Fibroblast of villous mesenchyme (primary cell): ENCODE data around the gene GLYR1. TPM values are rescaled to one million over a fixed set of nuclear protein-coding genes. Genes with fewer than 3 reads are reported as not detected.
"Not testable (repeated sequence)": the region's sequence is repeated elsewhere in the genome, so short reads cannot be mapped to it uniquely, and the experiment has no call there.

Source experiments
- DNase-seq: peaks from one replicate; pipeline ENCODE4 v3.0.0-alpha.2; 2010; ENCODE audit warnings: low read depth
- H3K4me3 ChIP-seq: 2 replicates; pipeline ENCODE4 v1.5.1; 2011; ENCODE audit warnings: low read depth, mild to moderate bottlenecking, low read length
- CTCF ChIP-seq: IDR thresholded peaks from 2 replicates; pipeline ENCODE4 v1.5.1; 2012; ENCODE audit warnings: low read depth, mild to moderate bottlenecking, low read length; ENCODE audit not compliant: insufficient read depth
- total RNA-seq: library from RNA; depleted of rRNA; stranded (reverse); fragments of >200 nt; gene quantifications from 2 replicates; pipeline ENCODE4 v1.2.3, GENCODE V29; 2012

GLYR1 gene
- total RNA-seq: 45.7 and 60.9 TPM in 2 replicates

GRCh38 chr16:4846901-4847773 is at the start of gene GLYR1, which contains the start of gene UBN1:
Gene GLYR1, minus strand, starts transcription at chr16:4847288. Its CDS starts 23 bp downstream, at chr16:4847265.
Gene UBN1, plus strand, starts transcription at chr16:4847481. Its CDS starts 5,437 bp downstream, at chr16:4852918.
- H3K4me3 ChIP-seq: peak within 1 kb of the TSS; percentile 90
- peak; percentile 97 for DNase-seq
- TF ChIP-seq CTCF: no peak

- H3K4me3 ChIP-seq, DNase-seq: not testable (repeated sequence)
Observed at GRCh38 chr16:4896761-4897160, 49.7 kb upstream of the GLYR1 start.

- no peak for DNase-seq
- no peak overlapping the region for H3K4me3 ChIP-seq
- no peak for TF ChIP-seq CTCF
Observed at GRCh38 chr16:4895366-4895765, 48.3 kb upstream of the GLYR1 start.

GRCh38 chr16:4894276-4895150 is 47.4 kb upstream of the GLYR1 start:
- no peak for DNase-seq

GRCh38 chr16:4893103-4893862 is 46.2 kb upstream of the GLYR1 start:
- H3K4me3 ChIP-seq: no peak overlapping the region
- no peak for DNase-seq
- no peak for TF ChIP-seq CTCF

More at GRCh38 chr16:4894276-4895150, 47.4 kb upstream of the GLYR1 start:
- TF ChIP-seq CTCF: no peak
- no peak overlapping the region for H3K4me3 ChIP-seq

- no peak for TF ChIP-seq CTCF
- DNase-seq: peak; percentile 79
- no peak overlapping the region for H3K4me3 ChIP-seq
Observed at GRCh38 chr16:4892361-4893102, 45.4 kb upstream of the GLYR1 start.
